Activated CD8-positive, alpha-beta memory T cell treated with anti-CD3 and anti-CD28 coated beads, Interleukin-2, amount 10 ng/mL, durations not matched to agents 7 days and 5 days (primary cell): ENCODE data around the gene REM2. TPM values are rescaled to one million over a fixed set of nuclear protein-coding genes. Genes with fewer than 3 reads are reported as not detected.
"Not testable (repeated sequence)": the region's sequence is repeated elsewhere in the genome, so short reads cannot be mapped to it uniquely, and the experiment has no call there.

Experiments used
- ATAC-seq: fragments of 150-1000 bp; cut with Tn5 transposase; one replicate; pipeline ENCODE4 v1.10.0; 2021; ENCODE audit warnings: moderate library complexity
- CTCF ChIA-PET: fragments of 350-600 bp; sonication (Branson Sonifier 250); formaldehyde crosslinking; loops from one replicate; lab custom pipeline; 2021; ENCODE audit warnings: antibody characterized with exemption; lab: Charles Lee
- DNase-seq: peaks from one replicate; pipeline ENCODE4 v3.0.0-alpha.2; 2020
- H3K27ac Mint-ChIP-seq: one replicate; pipeline ENCODE4 v1.8.0; 2021; ENCODE audit warnings: mild to moderate bottlenecking, mixed read lengths
- H3K27me3 Mint-ChIP-seq: one replicate; pipeline ENCODE4 v1.8.0; 2021; ENCODE audit warnings: mixed read lengths
- H3K36me3 Mint-ChIP-seq: one replicate; pipeline ENCODE4 v1.8.0; 2021; ENCODE audit warnings: mild to moderate bottlenecking, mixed read lengths
- H3K4me1 Mint-ChIP-seq: one replicate; pipeline ENCODE4 v1.8.0; 2021; ENCODE audit warnings: mixed read lengths
- H3K4me3 Mint-ChIP-seq: one replicate; pipeline ENCODE4 v1.8.0; 2021; ENCODE audit warnings: mild to moderate bottlenecking, moderate library complexity, mixed read lengths
- H3K9me3 Mint-ChIP-seq: one replicate; pipeline ENCODE4 v1.8.0; 2022; ENCODE audit warnings: low read depth, mixed read lengths
- total RNA-seq, 2 experiments: library from RNA; stranded (reverse); gene quantifications; one replicate each; pipeline ENCODE4 v1.2.3, GENCODE V29; 2021

The REM2 gene
- total RNA-seq, 2 experiments from 2014 or later: 0.26 to 0.93 TPM

GRCh38 chr14:22843123-22843925 is 39.7 kb upstream of the REM2 start:
- no peaks in the 10 kb centered on the region for H3K9me3 Mint-ChIP-seq
- no peaks in the 10 kb centered on the region for H3K36me3 Mint-ChIP-seq
- no peak overlapping the region for H3K27ac Mint-ChIP-seq
- no peak for DNase-seq
- CTCF ChIA-PET: interaction anchor here (1.0 to 3.4 kb wide), 3 partner anchors 9 to 19 kb away, joined by 3 to 13 read pairs (median 5); no protein-coding TSS in a partner anchor
- H3K27me3 Mint-ChIP-seq: no peaks in the 10 kb centered on the region
- H3K4me1 Mint-ChIP-seq: peaks cover 10% of the 10 kb centered on the region
- ATAC-seq: no peak
- H3K4me3 Mint-ChIP-seq: no peak overlapping the region

- CTCF ChIA-PET: interaction anchor here (1.1 to 3.4 kb wide), 2 partner anchors 14 to 21 kb away, joined by 4 to 13 read pairs; no protein-coding TSS in a partner anchor
- H3K27me3 Mint-ChIP-seq: peaks cover 5% of the 10 kb centered on the region
- no peak overlapping the region for H3K27ac Mint-ChIP-seq
- H3K9me3 Mint-ChIP-seq: no peaks in the 10 kb centered on the region
- H3K4me3 Mint-ChIP-seq: no peak overlapping the region
- ATAC-seq (no peak), DNase-seq (no peak)
- H3K4me1 Mint-ChIP-seq: peaks cover 3% of the 10 kb centered on the region
- H3K36me3 Mint-ChIP-seq: no peaks in the 10 kb centered on the region
These were observed 38.6 kb upstream of the REM2 start for GRCh38 chr14:22844221-22845102.

- H3K9me3 Mint-ChIP-seq: no peaks in the 10 kb centered on the region
- H3K27me3 Mint-ChIP-seq: peaks cover 5% of the 10 kb centered on the region
- DNase-seq: no peak
- no peak overlapping the region for H3K27ac Mint-ChIP-seq
- H3K36me3 Mint-ChIP-seq: no peaks in the 10 kb centered on the region
- CTCF ChIA-PET: interaction anchor here (1.1 to 3.4 kb wide), 2 partner anchors 13 to 21 kb away, joined by 4 to 13 read pairs; no protein-coding TSS in a partner anchor
- H3K4me1 Mint-ChIP-seq: peaks cover 2% of the 10 kb centered on the region
- ATAC-seq: no peak
- H3K4me3 Mint-ChIP-seq: no peak overlapping the region
These were observed 38.0 kb upstream of the REM2 start for GRCh38 chr14:22845103-22845394.

- ATAC-seq (no peak), DNase-seq (no peak)
- Mint-ChIP-seq H3K36me3 (no peaks in the 10 kb centered on the region), H3K27ac (no peak overlapping the region), H3K9me3 (no peaks in the 10 kb centered on the region), H3K4me3 (no peak overlapping the region), H3K4me1 (peaks cover 4% of the 10 kb centered on the region), H3K27me3 (peaks cover 5% of the 10 kb centered on the region)
- CTCF ChIA-PET: interaction anchor here (0.8 to 10.2 kb wide), 3 partner anchors 16 to 140 kb away, joined by 3 to 239 read pairs (median 3); no protein-coding TSS in a partner anchor
These were observed 37.0 kb upstream of the REM2 start for GRCh38 chr14:22845821-22846625.

DNA sequence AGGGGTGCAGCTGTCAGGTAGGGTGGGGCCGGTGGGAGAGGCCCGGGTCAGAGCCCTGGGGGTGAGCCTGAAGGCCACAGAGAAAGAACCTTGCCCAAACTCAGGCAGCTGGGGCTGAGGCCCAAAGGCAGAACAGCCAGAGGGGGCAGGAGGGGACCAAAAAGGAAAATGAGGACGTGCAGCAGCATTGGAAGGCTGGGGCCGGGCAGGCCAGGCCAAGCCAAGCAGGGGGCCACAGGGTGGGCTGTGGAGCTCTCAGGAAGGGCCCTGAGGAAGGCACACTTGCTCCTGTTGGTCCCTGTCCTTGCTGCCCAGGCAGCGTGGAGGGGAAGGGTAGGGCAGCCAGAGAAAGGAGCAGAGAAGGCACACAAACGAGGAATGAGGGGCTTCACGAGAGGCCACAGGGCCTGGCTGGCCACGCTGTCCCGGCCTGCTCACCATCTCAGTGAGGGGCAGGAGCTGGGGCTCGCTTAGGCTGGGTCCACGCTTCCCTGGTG is 36.2 kb upstream of the REM2 start:
- H3K27me3 Mint-ChIP-seq: peaks cover 5% of the 10 kb centered on the region
- H3K27ac Mint-ChIP-seq: no peak overlapping the region
- CTCF ChIA-PET: interaction anchor here (0.8 to 10.2 kb wide), 4 partner anchors 16 to 139 kb away, joined by 3 to 239 read pairs (median 3); no protein-coding TSS in a partner anchor
- H3K9me3 Mint-ChIP-seq: no peaks in the 10 kb centered on the region
- ATAC-seq (no peak), DNase-seq (no peak)
- peaks cover 13% of the 10 kb centered on the region for H3K4me1 Mint-ChIP-seq
- H3K4me3 Mint-ChIP-seq: no peak overlapping the region
- no peaks in the 10 kb centered on the region for H3K36me3 Mint-ChIP-seq

DNA sequence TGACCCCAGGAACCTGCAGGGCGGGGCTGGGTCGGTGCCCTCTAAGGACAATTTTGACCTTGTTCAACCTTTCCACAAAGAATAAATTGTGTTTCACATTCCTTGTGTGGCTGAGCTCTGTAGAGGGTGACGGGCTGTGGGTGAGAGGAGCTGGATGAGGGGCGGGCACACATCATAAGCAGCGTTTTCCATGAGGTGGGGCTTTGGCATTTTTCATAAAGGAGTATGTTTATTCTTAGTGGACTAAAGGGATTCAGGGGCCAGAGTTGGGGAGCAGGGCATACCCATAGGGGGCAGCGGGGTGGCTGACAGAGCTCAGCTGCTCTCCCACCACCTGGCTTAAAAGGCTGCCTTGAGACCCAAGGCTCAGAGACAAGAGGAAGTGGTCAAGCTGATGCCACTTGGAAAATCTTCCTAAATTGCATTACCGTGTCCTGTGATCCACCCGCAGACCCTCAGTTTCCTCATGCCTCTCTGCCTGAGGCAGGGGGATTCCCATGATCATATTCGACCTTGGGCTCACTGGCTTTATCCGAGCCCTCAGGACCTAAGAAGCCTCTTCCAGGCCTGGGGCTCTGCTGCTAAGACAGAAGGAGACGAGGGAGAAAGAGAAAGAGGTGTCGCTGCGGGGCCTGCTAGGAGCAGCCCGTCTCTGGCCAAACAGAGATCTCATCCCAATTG is 35.2 kb upstream of the REM2 start:
- ATAC-seq: no peak
- CTCF ChIA-PET: interaction anchor here (0.9 to 10.2 kb wide), 5 partner anchors 15 to 277 kb away, joined by 3 to 239 read pairs (median 9); partner anchors contain the start of gene MRPL52

GRCh38 chr14:22848351-22849164 is 34.5 kb upstream of the REM2 start:
- ATAC-seq: no peak
- H3K27ac Mint-ChIP-seq: no peak overlapping the region
- no peak for DNase-seq
- no peak overlapping the region for H3K4me3 Mint-ChIP-seq
- CTCF ChIA-PET: interaction anchor here (0.8 to 10.2 kb wide), 7 partner anchors 14 to 278 kb away, joined by 3 to 239 read pairs (median 9); partner anchors contain the start of gene MRPL52
- H3K27me3 Mint-ChIP-seq: peaks cover 5% of the 10 kb centered on the region
- peaks cover 20% of the 10 kb centered on the region for H3K4me1 Mint-ChIP-seq
- H3K9me3 Mint-ChIP-seq: no peaks in the 10 kb centered on the region
- no peaks in the 10 kb centered on the region for H3K36me3 Mint-ChIP-seq

More for the DNA sequence above, 35.2 kb upstream of the REM2 start:
- H3K27ac Mint-ChIP-seq: no peak overlapping the region
- no peak overlapping the region for H3K4me3 Mint-ChIP-seq
- no peak for DNase-seq
- H3K36me3 Mint-ChIP-seq: no peaks in the 10 kb centered on the region
- H3K4me1 Mint-ChIP-seq: peaks cover 15% of the 10 kb centered on the region
- H3K27me3 Mint-ChIP-seq: peaks cover 5% of the 10 kb centered on the region
- H3K9me3 Mint-ChIP-seq: no peaks in the 10 kb centered on the region

GRCh38 chr14:22849212-22849819 is 33.7 kb upstream of the REM2 start:
- no peak for DNase-seq
- H3K9me3 Mint-ChIP-seq: no peaks in the 10 kb centered on the region
- CTCF ChIA-PET: interaction anchor here (0.8 to 10.2 kb wide), 6 partner anchors 19 to 279 kb away, joined by 3 to 239 read pairs (median 29); partner anchors contain the start of gene MRPL52
- ATAC-seq: no peak
- no peaks in the 10 kb centered on the region for H3K36me3 Mint-ChIP-seq
- no peak overlapping the region for H3K27ac Mint-ChIP-seq
- H3K4me1 Mint-ChIP-seq: peaks cover 22% of the 10 kb centered on the region
- no peak overlapping the region for H3K4me3 Mint-ChIP-seq
- H3K27me3 Mint-ChIP-seq: peaks cover 5% of the 10 kb centered on the region

DNA sequence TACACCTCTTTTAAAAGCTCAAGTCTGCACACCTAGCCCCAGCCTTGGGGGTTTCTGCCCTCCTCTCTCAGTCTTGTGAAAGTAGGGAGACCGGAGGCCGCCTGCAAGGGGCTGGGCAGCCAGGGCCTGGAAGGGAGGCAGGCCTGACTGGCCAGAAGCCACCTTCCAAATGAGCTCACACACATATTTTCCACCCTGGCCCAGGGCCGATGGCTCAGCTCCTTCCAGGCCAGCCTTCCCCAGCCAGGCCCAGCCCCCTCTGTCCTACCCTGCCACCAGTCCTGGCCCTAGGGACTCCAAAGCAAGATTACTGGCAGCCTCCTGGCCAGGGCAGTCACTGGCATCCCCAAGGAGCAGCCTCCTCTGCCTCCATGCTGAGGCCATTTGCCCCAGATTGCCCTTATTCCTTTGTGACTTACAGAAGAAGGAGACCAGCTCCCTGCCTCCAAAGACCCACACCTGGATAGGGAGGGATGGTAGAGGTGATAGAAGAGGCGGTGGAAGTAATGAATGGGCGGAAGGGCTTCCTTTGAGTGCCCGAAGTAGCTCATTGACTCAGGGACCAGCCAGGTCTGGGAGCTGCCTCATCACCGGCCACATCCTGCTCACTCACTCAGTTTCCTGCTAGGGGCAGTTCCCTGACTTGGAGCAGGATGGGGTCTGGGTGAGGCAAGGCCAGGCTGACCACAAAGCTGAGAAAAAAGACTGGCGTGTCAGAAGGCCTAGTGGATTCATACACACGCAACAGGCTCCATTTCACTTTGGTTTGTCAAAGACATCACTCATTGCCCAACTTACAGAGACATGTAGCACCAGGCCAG is 31.9 kb upstream of the REM2 start:
- ATAC-seq (peak; percentile 55), DNase-seq (peak; percentile 86)
- peaks cover 18% of the 10 kb centered on the region for H3K27me3 Mint-ChIP-seq
- H3K4me1 Mint-ChIP-seq: peaks cover 31% of the 10 kb centered on the region
- no peaks in the 10 kb centered on the region for H3K9me3 Mint-ChIP-seq
- H3K27ac Mint-ChIP-seq: peak overlapping the region; percentile 68
- H3K36me3 Mint-ChIP-seq: peaks cover under 1% of the 10 kb centered on the region
- CTCF ChIA-PET: interaction anchor here (0.7 to 10.2 kb wide), 23 partner anchors 13 to 283 kb away, joined by 3 to 239 read pairs (median 4); partner anchors contain the start of genes CDH24, DAD1, LRP10 and MRPL52
- no peak overlapping the region for H3K4me3 Mint-ChIP-seq

DNA sequence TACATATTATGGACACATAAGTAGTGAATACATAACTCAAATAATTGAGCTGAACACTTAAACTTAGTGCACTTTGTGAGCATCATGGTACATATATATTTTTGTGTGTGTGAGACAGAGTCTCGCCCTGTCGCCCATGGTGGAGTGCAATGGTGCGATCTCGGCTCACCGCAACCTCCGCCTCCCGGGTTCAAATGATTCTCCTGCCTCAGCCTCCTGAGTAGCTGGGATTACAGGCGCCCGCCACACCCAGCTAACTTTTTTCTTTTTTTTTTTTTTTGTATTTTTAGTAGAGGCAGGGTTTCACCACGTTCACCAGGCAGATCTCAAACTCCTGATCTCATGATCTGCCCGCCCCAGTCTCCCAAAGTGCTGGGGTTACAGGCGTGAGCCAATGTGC is 30.8 kb upstream of the REM2 start:
- Mint-ChIP-seq H3K27me3 (peaks cover 23% of the 10 kb centered on the region), H3K4me1 (peaks cover 33% of the 10 kb centered on the region)
- not testable (repeated sequence) for DNase-seq, ATAC-seq, H3K9me3 Mint-ChIP-seq, H3K36me3 Mint-ChIP-seq, H3K4me3 Mint-ChIP-seq, H3K27ac Mint-ChIP-seq
- CTCF ChIA-PET: interaction anchor here (0.6 to 10.2 kb wide), 28 partner anchors 9 to 1001 kb away, joined by 3 to 239 read pairs (median 8); partner anchors contain the start of genes ABHD4, DAD1, LRP10 and MMP14
